ENCODE data around the gene INTS1. TPM values are rescaled to one million over a fixed set of nuclear protein-coding genes. Genes with fewer than 3 reads are reported as not detected.

The INTS1 gene
- total RNA-seq, 1 donor from 2014 or later: 91.0 TPM

- Mint-ChIP-seq H3K4me1 (ENCODE audit: low read depth) (no peaks in the 10 kb centered on the region), H3K9me3 (no peaks in the 10 kb centered on the region), H3K36me3 (ENCODE audit: low read depth) (no peaks in the 10 kb centered on the region), H3K27me3 (ENCODE audit: low read depth) (peaks cover 19% of the 10 kb centered on the region), H3K4me3 (ENCODE audit: low read depth) (no peak overlapping the region), H3K27ac (no peak overlapping the region)
- intact Hi-C loops (cut with micrococcal nuclease): no loop called here
- DNase-seq (ENCODE audit: low spot score): no peak
Observed at GRCh38 chr7:1426474-1426873, 77.7 kb downstream of the INTS1 start.

GRCh38 chr7:1425292-1426136 is 78.7 kb downstream of the INTS1 start:
- no peak for DNase-seq (ENCODE audit: low spot score)
- Mint-ChIP-seq H3K4me1 (ENCODE audit: low read depth) (no peaks in the 10 kb centered on the region), H3K27ac (no peak overlapping the region), H3K9me3 (no peaks in the 10 kb centered on the region), H3K36me3 (ENCODE audit: low read depth) (no peaks in the 10 kb centered on the region), H3K27me3 (ENCODE audit: low read depth) (peaks cover 19% of the 10 kb centered on the region), H3K4me3 (ENCODE audit: low read depth) (no peak overlapping the region)
- intact Hi-C loops (cut with micrococcal nuclease): no loop called here

- H3K27ac Mint-ChIP-seq: no peak overlapping the region
- peaks cover 19% of the 10 kb centered on the region for H3K27me3 Mint-ChIP-seq (ENCODE audit: low read depth)
- no peak overlapping the region for H3K4me3 Mint-ChIP-seq (ENCODE audit: low read depth)
- intact Hi-C loops (cut with micrococcal nuclease): no loop called here
- no peaks in the 10 kb centered on the region for H3K36me3 Mint-ChIP-seq (ENCODE audit: low read depth)
- no peaks in the 10 kb centered on the region for H3K9me3 Mint-ChIP-seq
- H3K4me1 Mint-ChIP-seq (ENCODE audit: low read depth): peaks cover 2% of the 10 kb centered on the region
- no peak for DNase-seq (ENCODE audit: low spot score)
Observed at GRCh38 chr7:1424041-1424440, 80.1 kb downstream of the INTS1 start.

GRCh38 chr7:1423264-1423811 is 80.9 kb downstream of the INTS1 start:
- intact Hi-C loops (cut with micrococcal nuclease): no loop called here
- Mint-ChIP-seq H3K27me3 (ENCODE audit: low read depth) (peaks cover 19% of the 10 kb centered on the region), H3K9me3 (peaks cover 3% of the 10 kb centered on the region), H3K27ac (no peak overlapping the region), H3K4me1 (ENCODE audit: low read depth) (peaks cover 7% of the 10 kb centered on the region), H3K4me3 (ENCODE audit: low read depth) (no peak overlapping the region), H3K36me3 (ENCODE audit: low read depth) (no peaks in the 10 kb centered on the region)
- DNase-seq (ENCODE audit: low spot score): no peak

GRCh38 chr7:1422512-1423263 is 81.5 kb downstream of the INTS1 start:
- no peaks in the 10 kb centered on the region for H3K36me3 Mint-ChIP-seq (ENCODE audit: low read depth)
- no peak overlapping the region for H3K4me3 Mint-ChIP-seq (ENCODE audit: low read depth)
- H3K27me3 Mint-ChIP-seq (ENCODE audit: low read depth): peaks cover 19% of the 10 kb centered on the region
- DNase-seq (ENCODE audit: low spot score): no peak
- H3K27ac Mint-ChIP-seq: no peak overlapping the region
- H3K4me1 Mint-ChIP-seq (ENCODE audit: low read depth): peaks cover 12% of the 10 kb centered on the region
- intact Hi-C loops (cut with micrococcal nuclease): no loop called here
- peaks cover 5% of the 10 kb centered on the region for H3K9me3 Mint-ChIP-seq

DNA sequence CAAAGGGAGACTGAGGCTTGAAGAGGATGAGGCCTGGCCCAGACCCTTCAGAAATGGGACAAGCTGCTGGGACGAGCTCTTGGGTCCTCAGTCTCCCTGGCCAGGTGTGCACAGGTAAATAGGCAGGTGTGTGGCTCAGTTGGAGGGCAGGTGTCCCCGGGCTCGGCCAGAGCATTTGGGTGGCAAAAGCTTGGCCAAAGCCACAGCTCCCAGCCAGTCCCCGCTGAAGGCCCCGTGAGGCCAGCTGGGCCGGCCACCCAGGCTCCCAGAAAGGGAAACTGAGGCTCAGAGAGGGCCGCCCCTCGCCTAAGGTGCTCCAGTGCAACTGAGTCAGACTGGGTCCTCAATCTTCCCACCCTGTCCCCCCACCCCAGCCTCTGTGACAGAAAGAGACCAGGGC is 82.2 kb downstream of the INTS1 start:
- Mint-ChIP-seq H3K4me1 (ENCODE audit: low read depth) (peaks cover 19% of the 10 kb centered on the region), H3K9me3 (peaks cover 5% of the 10 kb centered on the region), H3K4me3 (ENCODE audit: low read depth) (no peak overlapping the region), H3K27me3 (ENCODE audit: low read depth) (peaks cover 19% of the 10 kb centered on the region), H3K27ac (no peak overlapping the region), H3K36me3 (ENCODE audit: low read depth) (no peaks in the 10 kb centered on the region)
- no peak for DNase-seq (ENCODE audit: low spot score)
- intact Hi-C loops (cut with micrococcal nuclease): no loop called here

GRCh38 chr7:1421020-1421790 is 83.0 kb downstream of the INTS1 start:
- intact Hi-C loops (cut with micrococcal nuclease): no loop called here
- H3K4me3 Mint-ChIP-seq (ENCODE audit: low read depth): no peak overlapping the region
- H3K9me3 Mint-ChIP-seq: peaks cover 5% of the 10 kb centered on the region
- H3K4me1 Mint-ChIP-seq (ENCODE audit: low read depth): peaks cover 20% of the 10 kb centered on the region
- peaks cover 19% of the 10 kb centered on the region for H3K27me3 Mint-ChIP-seq (ENCODE audit: low read depth)
- no peak for DNase-seq (ENCODE audit: low spot score)
- H3K27ac Mint-ChIP-seq: no peak overlapping the region
- H3K36me3 Mint-ChIP-seq (ENCODE audit: low read depth): no peaks in the 10 kb centered on the region

Other genes with a start within 250 kb of the INTS1 start
- gene MICALL2, start 44.9 kb downstream of the INTS1 start, total RNA-seq: 2.1 TPM in 2 replicates
- gene MAFK, start 26.3 kb upstream of the INTS1 start, total RNA-seq: 29.6 and 30.4 TPM in 2 replicates
- gene TMEM184A, start 51.8 kb upstream of the INTS1 start, total RNA-seq: 0.23 TPM in 1 of 2 replicates, not detected in the other
- gene PSMG3, start 65.6 kb upstream of the INTS1 start, total RNA-seq: 44.5 and 45.9 TPM in 2 replicates
- not detected in 2 replicates for gene ELFN1, start 165.9 kb upstream of the INTS1 start, total RNA-seq